GM21390 (cell line): ENCODE data around the gene CARNS1.
"Not testable (repeated sequence)": the region's sequence is repeated elsewhere in the genome, so short reads cannot be mapped to it uniquely, and the experiment has no call there.

Experiments
- ATAC-seq: cut with Tn5 transposase; IDR thresholded peaks from one replicate; pipeline ENCODE4 v1.9.1; 2021; ENCODE audit not compliant: unreplicated experiment

The CARNS1 gene

GRCh38 chr11:67427364-67427859 lies 11.9 kb downstream of the CARNS1 start:
- ATAC-seq = not testable (repeated sequence)

DNA sequence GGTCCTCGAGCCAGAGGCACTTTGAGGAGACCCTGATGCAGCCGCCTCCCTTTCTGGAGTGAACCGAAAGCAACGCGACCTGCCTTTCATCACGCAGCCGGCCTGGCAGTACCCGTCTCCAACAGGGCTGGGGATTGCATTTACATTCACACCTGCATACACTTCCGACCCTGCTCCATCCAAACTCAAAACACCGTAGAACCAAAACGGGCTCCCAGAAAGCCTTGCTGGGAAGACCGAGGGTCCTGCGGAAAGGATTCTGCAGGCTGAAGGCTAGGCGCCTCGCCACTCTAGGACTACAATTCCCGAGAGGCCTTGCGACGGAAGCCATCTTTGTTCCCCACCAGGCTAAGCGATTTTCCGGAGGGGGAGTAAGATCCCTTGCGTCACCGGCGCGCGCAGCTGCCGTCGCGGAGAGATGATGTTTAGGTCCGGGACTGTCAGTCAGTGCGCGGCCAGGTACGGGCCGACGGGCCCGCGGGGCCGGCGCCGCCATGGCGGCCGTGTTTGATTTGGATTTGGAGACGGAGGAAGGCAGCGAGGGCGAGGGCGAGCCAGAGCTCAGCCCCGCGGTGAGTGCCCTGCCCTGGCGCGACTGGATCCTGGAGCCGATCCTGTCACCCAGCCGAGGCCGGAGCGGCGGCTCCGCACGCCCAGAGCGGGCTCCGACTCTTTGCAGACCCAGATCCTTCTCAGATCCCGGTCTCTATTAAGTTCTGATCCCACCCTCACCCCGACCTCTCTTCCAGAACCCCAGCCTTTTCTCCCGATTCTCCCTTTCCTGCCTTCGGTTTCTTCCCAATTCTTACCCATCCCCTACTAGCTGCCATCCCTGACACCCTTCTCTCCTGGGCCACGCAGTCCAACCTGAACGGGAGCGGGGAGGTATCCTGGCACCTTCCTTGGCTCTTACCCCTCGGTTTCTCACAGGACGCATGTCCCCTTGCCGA lies 12.8 kb downstream of the CARNS1 start, which contains the start of gene RPS6KB2:
TSS of gene RPS6KB2 (plus strand) at position 443 of the 950 bp plus-strand sequence. CDS start at position 495, 52 bp downstream.
- ATAC-seq = peak; percentile 82

GRCh38 chr11:67429038-67429668 lies 13.7 kb downstream of the CARNS1 start:
- ATAC-seq = no peak

- no peak for ATAC-seq
Measured at GRCh38 chr11:67429722-67430121, 14.2 kb downstream of the CARNS1 start.

DNA sequence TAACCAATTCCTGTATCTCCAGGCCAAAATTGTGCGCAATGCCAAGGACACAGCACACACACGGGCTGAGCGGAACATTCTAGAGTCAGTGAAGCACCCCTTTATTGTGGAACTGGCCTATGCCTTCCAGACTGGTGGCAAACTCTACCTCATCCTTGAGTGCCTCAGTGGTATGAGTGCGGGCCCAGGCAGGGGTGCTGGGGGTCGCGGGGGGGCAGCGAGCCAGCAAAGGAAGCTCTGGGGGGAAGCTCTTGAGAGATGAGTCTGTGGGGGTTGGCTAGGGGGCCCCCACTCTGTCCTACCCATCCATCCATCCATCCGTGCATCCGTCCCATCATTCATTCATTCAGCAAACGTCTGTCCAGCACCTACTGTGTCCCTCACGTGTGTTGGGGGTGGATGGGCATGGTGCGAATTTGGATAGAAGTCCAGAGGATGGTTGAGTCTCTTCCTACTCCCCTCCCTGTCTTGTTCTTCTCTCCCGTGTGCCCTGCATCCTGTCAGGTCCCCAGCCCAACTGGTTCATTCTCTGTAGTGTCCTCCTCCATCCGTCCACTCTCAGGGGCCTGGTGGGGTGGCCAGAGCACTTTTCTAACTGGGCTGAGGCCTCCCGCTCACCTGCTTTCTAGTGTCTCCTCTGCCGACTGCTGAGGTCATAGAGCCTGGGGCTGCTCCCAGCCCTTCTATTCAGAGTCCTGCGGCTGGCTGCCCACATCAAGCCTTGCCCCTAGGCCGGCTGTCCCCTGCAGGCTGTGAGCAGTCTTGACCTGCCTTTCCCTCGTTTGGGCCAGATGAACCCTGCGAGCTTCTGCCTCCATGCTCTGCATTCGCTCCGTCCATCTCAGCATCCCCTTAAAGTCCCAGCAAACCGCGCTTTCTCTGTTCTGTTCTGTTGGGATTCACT lies 16.1 kb downstream of the CARNS1 start:
- ATAC-seq = no peak

GRCh38 chr11:67432655-67433349 lies 17.3 kb downstream of the CARNS1 start:
- ATAC-seq = no peak

- ATAC-seq = no peak
Measured at GRCh38 chr11:67433536-67434394, 18.3 kb downstream of the CARNS1 start.

- ATAC-seq = no peak
Measured at GRCh38 chr11:67434395-67434881, 19.0 kb downstream of the CARNS1 start.

GRCh38 chr11:67435031-67435726 lies 19.7 kb downstream of the CARNS1 start:
- ATAC-seq = no peak

GRCh38 chr11:67435727-67436458 lies 20.4 kb downstream of the CARNS1 start:
- ATAC-seq = no peak

DNA sequence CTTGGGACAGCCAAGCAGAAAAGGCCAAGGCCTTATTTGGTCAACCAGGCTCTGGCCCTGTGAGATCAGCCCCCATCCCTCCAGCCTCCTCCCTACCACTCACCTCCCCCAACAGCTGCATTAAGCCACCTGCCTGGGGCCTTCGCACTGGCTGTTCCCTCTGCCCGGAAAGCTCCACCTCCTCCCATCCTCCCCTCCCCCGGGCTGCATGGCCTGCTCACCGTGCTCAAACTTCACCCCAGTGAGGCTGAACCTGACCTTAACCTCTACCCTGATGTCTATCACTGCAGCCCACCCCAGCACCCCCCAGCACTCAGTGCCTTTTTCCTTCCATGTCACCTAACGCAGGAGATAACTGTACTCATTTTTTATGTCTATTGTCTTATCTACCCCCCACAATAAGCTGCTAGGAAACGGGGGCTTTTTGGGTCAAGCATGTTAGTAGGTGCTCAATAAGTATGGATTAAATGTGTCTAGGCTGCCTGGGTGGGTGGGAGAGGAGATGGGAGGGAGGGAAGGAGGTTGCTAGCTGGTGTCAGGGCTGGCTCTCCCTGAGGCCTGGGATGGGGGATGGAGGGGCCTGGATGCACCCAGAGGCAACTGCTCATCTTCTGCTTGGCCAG lies 21.1 kb downstream of the CARNS1 start:
- no peak for ATAC-seq

DNA sequence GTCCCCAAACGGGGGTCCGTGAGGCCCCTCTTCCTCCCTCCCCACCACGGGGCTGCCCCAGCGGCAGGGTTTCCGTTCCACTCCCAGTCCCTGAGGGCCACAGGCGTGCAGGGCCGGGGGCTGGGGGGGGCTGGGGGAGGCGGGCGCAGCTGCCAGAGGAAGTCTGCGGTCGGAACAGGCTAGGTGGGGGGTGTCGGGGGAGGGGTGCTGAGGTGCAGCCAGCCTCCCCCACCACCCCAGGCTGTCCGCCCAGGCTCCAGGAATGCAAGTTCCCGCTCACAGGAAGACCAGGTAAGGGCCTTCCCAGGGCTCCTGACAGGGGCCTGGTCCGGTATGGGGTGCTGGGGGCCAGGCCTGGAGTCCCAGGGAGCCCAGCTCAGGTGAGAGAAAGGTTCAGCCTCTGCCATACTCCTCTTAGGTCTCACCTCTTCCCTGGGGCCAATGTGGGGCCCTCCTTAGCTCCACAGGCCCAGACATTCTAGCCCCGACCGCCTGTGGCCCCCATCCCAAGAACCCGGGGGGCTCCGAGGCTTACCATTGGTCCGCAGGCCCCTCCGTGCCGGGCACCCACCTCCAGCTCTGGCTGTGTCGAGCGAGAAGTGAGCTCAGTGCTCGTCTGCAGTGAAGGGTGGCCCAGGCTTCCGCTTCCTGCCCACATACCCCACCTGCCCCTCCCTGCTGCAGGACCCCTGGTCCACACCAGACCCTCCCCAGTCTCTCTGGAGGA lies 21.8 kb downstream of the CARNS1 start, which contains the start of gene PTPRCAP:
TSS of gene PTPRCAP (minus strand) at position 601 of the 727 bp plus-strand sequence. CDS start at position 538, 63 bp downstream.
- no peak for ATAC-seq

GRCh38 chr11:67437809-67438157 lies 22.3 kb downstream of the CARNS1 start:
- ATAC-seq = no peak

DNA sequence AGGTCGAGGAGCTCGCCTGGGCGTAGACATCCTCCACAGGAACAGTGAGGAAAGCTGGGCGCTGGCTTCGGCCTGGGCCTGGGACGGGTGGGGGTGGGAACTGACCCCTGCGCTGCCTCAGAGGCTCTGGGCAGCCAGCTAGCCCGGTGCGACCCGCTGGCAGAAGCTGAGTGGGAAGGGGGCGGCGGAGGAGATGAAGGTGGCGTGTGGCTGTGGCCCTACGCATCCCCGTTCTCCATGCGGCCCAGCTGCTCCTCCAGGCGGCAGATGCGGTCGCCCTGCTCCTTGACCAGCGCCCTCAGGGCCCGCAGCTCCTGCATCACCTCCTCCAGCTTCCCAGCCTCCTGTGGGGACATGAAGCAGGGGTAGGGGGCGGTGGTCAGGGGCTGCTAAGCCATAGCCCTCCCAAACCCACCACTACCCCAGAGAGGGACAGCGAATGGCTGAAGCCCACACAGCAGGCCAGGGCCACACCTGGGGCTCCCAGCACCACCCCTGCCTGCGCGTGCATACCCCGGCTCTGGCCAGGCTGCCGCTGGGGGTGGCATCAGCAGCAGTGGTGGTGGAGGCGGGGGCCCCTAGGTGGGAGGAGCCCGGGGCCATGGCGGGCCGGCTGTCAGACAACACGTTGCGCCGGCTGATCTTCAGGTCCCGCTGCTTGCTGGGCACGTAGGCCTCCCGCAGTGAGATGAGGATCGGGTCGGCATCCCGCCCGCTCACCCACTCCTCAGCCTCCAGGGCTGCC lies 22.9 kb downstream of the CARNS1 start:
- no peak for ATAC-seq

DNA sequence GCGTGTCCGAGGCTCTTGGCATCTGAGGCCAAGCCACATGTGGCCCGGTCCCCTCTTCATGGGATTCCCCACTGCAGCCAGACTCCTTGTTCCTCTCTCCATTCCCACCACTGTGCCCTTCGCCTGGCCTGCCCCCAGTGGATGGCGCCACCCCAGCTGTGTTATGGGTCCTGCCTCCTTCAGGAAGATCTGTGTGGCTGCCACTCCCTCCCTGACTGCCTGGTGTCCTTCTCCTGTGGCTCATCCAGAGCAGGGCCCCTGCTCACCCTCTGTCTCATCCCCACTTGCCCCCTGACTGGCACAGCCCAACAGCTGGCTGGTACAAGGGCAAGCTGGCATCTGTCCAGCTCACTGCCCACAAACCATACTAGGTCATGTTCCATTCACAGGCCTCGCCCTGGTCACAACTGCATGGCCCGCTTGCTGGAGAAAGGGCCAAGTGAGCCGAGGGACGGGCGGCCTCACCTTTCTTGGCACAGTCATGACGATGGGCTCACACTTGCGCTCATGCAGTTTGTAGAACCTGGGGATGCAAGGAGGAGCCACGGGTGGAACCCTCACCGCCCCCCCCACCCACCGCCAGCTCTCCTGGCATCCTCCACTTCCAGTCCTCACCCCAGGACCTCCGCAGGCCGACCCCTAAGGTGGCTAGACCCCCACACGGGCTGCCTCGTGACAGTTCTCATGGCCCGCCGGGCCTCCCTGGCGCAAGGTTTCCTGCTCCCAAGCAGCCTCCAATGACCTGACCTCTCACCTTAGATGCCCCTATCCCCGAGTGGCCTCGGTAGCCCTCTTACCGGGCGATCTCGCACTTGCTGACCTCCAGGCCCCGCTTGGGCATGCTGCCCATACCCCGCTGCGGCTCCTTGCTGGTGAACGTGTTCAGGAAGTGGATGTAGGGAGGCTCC lies 24.1 kb downstream of the CARNS1 start:
- ATAC-seq = no peak
